HG03457 (cell line): ENCODE measurements around the gene SHC2.

Source experiments
- ATAC-seq: cut with Tn5 transposase; IDR thresholded peaks from one replicate; pipeline ENCODE4 v1.9.1; 2021; ENCODE audit warnings: moderate number of reproducible peaks; ENCODE audit not compliant: unreplicated experiment

SHC2 gene

GRCh38 chr19:376111-376470 is 84.7 kb downstream of the SHC2 start:
- no peak for ATAC-seq

DNA sequence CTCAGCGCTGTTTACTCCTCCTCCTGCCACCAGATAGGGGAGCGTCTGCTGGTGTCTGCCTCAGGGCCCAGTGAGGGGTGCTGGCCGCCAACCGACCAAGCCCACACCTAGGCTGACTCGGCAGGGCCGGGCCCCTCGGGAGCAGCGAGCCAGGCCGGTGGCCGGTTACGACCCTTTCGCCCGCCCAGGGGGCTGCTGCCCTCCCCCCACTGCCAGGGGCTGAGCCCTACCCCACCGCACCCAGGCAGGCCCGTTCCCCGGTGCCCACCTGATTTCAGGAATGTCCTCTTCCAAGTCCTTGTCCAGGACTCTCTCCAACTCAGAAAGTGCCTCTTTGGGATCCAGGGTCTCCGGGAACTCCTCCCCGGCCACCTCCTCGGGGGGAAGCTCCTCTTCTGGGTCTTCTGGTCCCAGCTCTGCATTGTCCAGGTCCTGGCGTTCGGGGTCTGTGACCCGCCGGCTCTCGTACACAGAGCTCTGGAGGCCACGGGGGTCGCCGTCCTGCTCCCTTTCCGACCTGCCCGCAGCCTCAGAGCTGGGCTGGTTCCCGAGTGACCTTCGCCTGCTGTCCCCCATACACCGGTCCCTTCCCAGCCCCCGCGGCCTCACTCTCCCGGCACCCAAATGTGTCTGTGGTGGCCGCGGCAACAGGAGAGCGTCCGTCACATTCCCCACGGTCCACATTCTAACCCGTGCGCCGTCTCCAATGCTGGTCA is 85.3 kb downstream of the SHC2 start:
- ATAC-seq: no peak

DNA sequence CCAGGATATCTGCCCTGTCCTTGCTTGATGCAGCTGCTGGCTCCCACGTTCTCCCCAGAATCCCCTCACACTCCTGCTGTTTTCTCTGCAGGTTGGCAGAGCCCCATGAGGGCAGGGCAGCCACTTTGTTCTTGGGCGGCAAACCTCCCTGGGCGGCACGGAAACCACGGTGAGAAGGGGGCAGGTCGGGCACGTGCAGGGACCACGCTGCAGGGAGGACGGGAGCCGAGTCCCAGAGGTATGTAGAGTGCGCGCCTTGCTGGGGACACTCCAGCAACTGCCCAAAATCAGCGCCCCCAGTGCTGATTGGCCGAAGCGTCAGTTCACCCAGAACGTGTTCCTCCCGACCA is 86.0 kb downstream of the SHC2 start:
- ATAC-seq: no peak

- no peak for ATAC-seq
Measured at GRCh38 chr19:374183-374885, 86.5 kb downstream of the SHC2 start.

DNA sequence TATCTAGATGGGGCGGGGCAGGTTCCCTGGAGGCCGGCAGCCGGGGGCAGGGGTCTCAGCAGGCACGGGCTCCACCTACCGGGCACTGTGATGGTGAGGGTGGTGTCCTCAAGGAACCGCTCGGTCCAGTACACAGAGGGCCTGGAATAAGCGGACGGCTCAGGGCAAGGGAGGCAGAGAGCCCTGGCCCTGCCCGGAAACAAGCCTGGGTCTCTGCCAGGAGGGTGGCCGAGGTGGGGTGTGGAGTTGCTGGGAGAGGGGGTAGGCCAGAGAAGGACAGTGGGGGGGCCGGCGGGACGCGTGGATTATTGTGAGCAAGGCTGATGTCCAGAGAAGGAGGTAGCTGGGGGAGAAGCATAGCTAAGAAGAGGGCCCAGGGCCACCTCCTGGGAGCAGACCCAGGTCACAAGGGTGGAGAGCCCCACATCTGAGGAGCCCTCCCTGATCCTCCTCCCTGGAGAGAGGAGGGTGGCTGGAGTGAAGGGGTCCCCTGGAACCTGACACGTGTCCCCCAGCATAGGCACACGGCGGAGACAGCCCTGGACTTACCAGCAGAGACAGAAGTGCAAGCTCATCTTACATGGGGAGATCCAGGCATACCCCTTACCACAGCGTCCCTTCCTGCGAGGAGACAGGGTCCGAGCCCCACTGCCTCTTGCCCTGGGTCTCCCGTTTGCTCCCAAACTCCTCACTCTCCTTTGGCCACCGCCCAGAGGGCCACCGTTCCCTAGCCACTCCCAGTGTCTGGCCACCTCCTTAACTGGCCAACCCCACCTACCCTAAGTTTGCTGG is 87.2 kb downstream of the SHC2 start:
- ATAC-seq: no peak

GRCh38 chr19:372306-372890 is 88.4 kb downstream of the SHC2 start:
- no peak for ATAC-seq

- ATAC-seq: no peak
Measured at GRCh38 chr19:371501-372168, 89.2 kb downstream of the SHC2 start.

GRCh38 chr19:370641-371330 is 90.0 kb downstream of the SHC2 start:
- ATAC-seq: no peak

- ATAC-seq: no peak
Measured at GRCh38 chr19:369876-370275, 91.0 kb downstream of the SHC2 start.

GRCh38 chr19:369256-369655 is 91.6 kb downstream of the SHC2 start:
- no peak for ATAC-seq

DNA sequence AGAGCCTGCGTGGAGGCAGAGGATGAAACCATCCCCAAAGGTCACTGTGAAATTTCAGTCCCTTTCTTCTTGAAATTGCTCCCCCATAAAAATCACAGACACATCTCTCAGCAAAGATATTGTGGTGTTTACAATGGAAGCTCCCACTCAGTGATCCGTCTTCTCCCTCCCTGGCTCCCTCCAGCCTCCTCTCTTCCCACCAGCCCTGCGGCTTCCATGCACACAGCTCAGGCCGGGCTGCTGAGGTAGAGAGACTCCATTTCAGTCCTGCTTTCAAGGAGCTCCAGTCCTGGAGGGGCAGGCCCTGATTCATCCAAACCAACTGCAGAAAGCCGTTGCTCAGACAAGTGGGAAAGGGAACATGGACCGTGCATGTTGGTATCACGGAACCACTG is 92.2 kb downstream of the SHC2 start:
- no peak for ATAC-seq

DNA sequence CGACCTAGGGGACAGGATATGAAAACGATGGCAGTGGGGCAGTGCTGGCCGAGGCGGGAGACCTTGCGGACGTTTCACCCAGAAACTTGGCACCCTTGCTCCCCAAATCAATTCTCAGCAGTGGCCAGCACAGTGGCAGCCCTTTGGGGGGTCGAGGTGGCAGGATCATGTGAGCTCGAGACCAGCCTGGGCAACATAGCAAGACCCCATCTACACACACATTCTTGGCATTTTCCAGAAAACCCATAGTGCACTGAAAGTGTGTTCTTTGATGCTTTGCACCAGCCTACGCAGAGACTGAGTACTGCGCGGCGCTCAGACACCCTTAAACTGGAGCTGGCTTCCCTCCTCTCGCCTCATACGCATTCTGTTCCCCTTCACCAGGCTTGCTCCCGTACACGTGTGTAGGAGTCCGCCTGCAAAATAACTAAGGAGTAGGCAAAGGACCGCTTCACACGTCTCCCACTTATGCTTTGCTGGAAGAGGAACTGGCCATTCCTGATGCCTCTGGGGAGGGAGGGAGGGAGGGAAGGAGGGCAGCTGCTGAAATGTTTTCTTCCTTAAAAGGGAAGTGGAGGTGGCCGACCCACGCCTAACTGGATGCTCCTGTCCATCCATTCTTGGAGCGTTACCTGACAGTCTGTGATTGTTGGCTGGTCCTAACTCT is 92.7 kb downstream of the SHC2 start:
- no peak for ATAC-seq

DNA sequence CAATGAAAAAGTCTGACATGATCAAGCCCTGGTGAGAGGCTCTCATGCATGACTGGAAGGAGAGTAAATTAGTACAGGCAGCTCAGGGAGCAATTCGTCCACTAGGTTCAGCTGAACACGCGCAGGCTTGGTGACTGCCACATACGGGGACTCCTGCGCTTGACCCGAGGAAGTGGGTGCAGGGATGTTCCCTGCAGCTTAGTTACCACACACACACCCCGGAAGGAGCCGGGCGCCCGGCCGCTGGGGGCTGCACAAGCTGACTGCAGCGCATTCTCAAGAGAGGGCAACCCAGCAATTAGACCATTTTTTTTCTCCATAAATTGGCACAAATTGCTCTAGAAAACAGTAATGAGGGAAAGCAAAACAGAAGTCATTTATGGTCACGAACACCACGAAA is 93.3 kb downstream of the SHC2 start:
- ATAC-seq: no peak

- no peak for ATAC-seq
Measured at GRCh38 chr19:366951-367350, 93.9 kb downstream of the SHC2 start.
